ENCODE data around the gene TMEM119. TPM values are rescaled to one million over a fixed set of nuclear protein-coding genes. Genes with fewer than 3 reads are reported as not detected.
"Not testable (repeated sequence)": the region's sequence is repeated elsewhere in the genome, so short reads cannot be mapped to it uniquely, and the experiment has no call there.

The TMEM119 gene
- total RNA-seq, 2 experiments from 2014 or later: not detected

GRCh38 chr12:108582978-108583770, 14.7 kb downstream of the TMEM119 start:
- H3K27ac Mint-ChIP-seq: no peak overlapping the region
- DNase-seq: no peak
- H3K4me3 Mint-ChIP-seq: no peak overlapping the region
- no peaks in the 10 kb centered on the region for H3K9me3 Mint-ChIP-seq
- no peaks in the 10 kb centered on the region for H3K4me1 Mint-ChIP-seq (ENCODE audit: low read depth)
- intact Hi-C loops (cut with micrococcal nuclease): no loop called here
- H3K36me3 Mint-ChIP-seq (ENCODE audit: low read depth): no peaks in the 10 kb centered on the region
- H3K27me3 Mint-ChIP-seq (ENCODE audit: low read depth): no peaks in the 10 kb centered on the region
- CTCF ChIA-PET: interaction anchor here (1.4 kb wide), 1 partner anchor 34 kb away, joined by 3 read pairs; no protein-coding TSS in a partner anchor

- Mint-ChIP-seq H3K4me3 (no peak overlapping the region), H3K27me3 (ENCODE audit: low read depth) (no peaks in the 10 kb centered on the region), H3K4me1 (ENCODE audit: low read depth) (no peaks in the 10 kb centered on the region), H3K36me3 (ENCODE audit: low read depth) (no peaks in the 10 kb centered on the region), H3K9me3 (no peaks in the 10 kb centered on the region), H3K27ac (no peak overlapping the region)
- intact Hi-C loops (cut with micrococcal nuclease): no loop called here
- DNase-seq: no peak
- CTCF ChIA-PET: interaction anchor here (1.4 kb wide), 1 partner anchor 34 kb away, joined by 3 read pairs; no protein-coding TSS in a partner anchor
Measured at GRCh38 chr12:108582509-108582908, 15.4 kb downstream of the TMEM119 start.

- Mint-ChIP-seq H3K36me3 (ENCODE audit: low read depth) (no peaks in the 10 kb centered on the region), H3K4me3 (no peak overlapping the region), H3K27ac (no peak overlapping the region), H3K9me3 (no peaks in the 10 kb centered on the region), H3K4me1 (ENCODE audit: low read depth) (no peaks in the 10 kb centered on the region), H3K27me3 (ENCODE audit: low read depth) (no peaks in the 10 kb centered on the region)
- CTCF ChIA-PET: interaction anchor here (1.4 kb wide), 1 partner anchor 35 kb away, joined by 3 read pairs; no protein-coding TSS in a partner anchor
- intact Hi-C loops (cut with micrococcal nuclease): no loop called here
- DNase-seq: no peak
Measured at GRCh38 chr12:108581311-108582227, 16.3 kb downstream of the TMEM119 start.

GRCh38 chr12:108580531-108580930, 17.4 kb downstream of the TMEM119 start:
- intact Hi-C loops (cut with micrococcal nuclease): no loop called here
- Mint-ChIP-seq H3K4me1 (ENCODE audit: low read depth) (peaks cover 5% of the 10 kb centered on the region), H3K27me3 (ENCODE audit: low read depth) (no peaks in the 10 kb centered on the region), H3K9me3 (no peaks in the 10 kb centered on the region), H3K4me3 (no peak overlapping the region), H3K27ac (no peak overlapping the region), H3K36me3 (ENCODE audit: low read depth) (no peaks in the 10 kb centered on the region)
- CTCF ChIA-PET: no interaction called here
- DNase-seq: no peak

- no peak overlapping the region for H3K27ac Mint-ChIP-seq
- H3K9me3 Mint-ChIP-seq: no peaks in the 10 kb centered on the region
- H3K27me3 Mint-ChIP-seq (ENCODE audit: low read depth): no peaks in the 10 kb centered on the region
- H3K4me1 Mint-ChIP-seq (ENCODE audit: low read depth): peaks cover 19% of the 10 kb centered on the region
- CTCF ChIA-PET: no interaction called here
- H3K4me3 Mint-ChIP-seq: no peak overlapping the region
- intact Hi-C loops (cut with micrococcal nuclease): no loop called here
- H3K36me3 Mint-ChIP-seq (ENCODE audit: low read depth): no peaks in the 10 kb centered on the region
- DNase-seq: no peak
Measured at GRCh38 chr12:108578813-108579212, 19.1 kb downstream of the TMEM119 start.

- Mint-ChIP-seq H3K36me3 (ENCODE audit: low read depth) (no peaks in the 10 kb centered on the region), H3K27ac (no peak overlapping the region), H3K9me3 (no peaks in the 10 kb centered on the region), H3K4me1 (ENCODE audit: low read depth) (peaks cover 24% of the 10 kb centered on the region), H3K27me3 (ENCODE audit: low read depth) (no peaks in the 10 kb centered on the region), H3K4me3 (no peak overlapping the region)
- CTCF ChIA-PET: interaction anchor here (0.7 to 3.4 kb wide), 2 partner anchors 39 to 225 kb away, joined by 3 to 19 read pairs; no protein-coding TSS in a partner anchor
- DNase-seq: no peak
- intact Hi-C loops (cut with micrococcal nuclease): no loop called here
Measured at GRCh38 chr12:108578264-108578663, 19.6 kb downstream of the TMEM119 start.

- Mint-ChIP-seq H3K4me1 (ENCODE audit: low read depth) (peaks cover 32% of the 10 kb centered on the region), H3K27me3 (ENCODE audit: low read depth) (no peaks in the 10 kb centered on the region), H3K9me3 (no peaks in the 10 kb centered on the region), H3K36me3 (ENCODE audit: low read depth) (no peaks in the 10 kb centered on the region), H3K27ac (no peak overlapping the region), H3K4me3 (no peak overlapping the region)
- CTCF ChIA-PET: interaction anchor here (0.7 to 3.4 kb wide), 3 partner anchors 15 to 226 kb away, joined by 3 to 19 read pairs (median 4); partner anchors contain the start of gene ISCU
- intact Hi-C loops (cut with micrococcal nuclease): no loop called here
- no peak for DNase-seq
Measured at GRCh38 chr12:108577458-108577857, 20.4 kb downstream of the TMEM119 start.

- H3K4me3 Mint-ChIP-seq: no peak overlapping the region
- intact Hi-C loops (cut with micrococcal nuclease): no loop called here
Measured at GRCh38 chr12:108576660-108577234, 21.1 kb downstream of the TMEM119 start.

GRCh38 chr12:108575199-108575912, 22.5 kb downstream of the TMEM119 start:
- peak; percentile 4 for DNase-seq
- Mint-ChIP-seq H3K4me1 (ENCODE audit: low read depth) (peaks cover 48% of the 10 kb centered on the region), H3K36me3 (ENCODE audit: low read depth) (peaks cover 3% of the 10 kb centered on the region), H3K4me3 (no peak overlapping the region), H3K27me3 (ENCODE audit: low read depth) (no peaks in the 10 kb centered on the region), H3K9me3 (no peaks in the 10 kb centered on the region), H3K27ac (no peak overlapping the region)
- CTCF ChIA-PET: interaction anchor here (0.8 to 3.4 kb wide), 2 partner anchors 42 to 53 kb away, joined by 3 to 19 read pairs; no protein-coding TSS in a partner anchor
- intact Hi-C loops (cut with micrococcal nuclease): no loop called here

More at GRCh38 chr12:108576660-108577234, 21.1 kb downstream of the TMEM119 start:
- Mint-ChIP-seq H3K27me3 (ENCODE audit: low read depth) (no peaks in the 10 kb centered on the region), H3K9me3 (no peaks in the 10 kb centered on the region), H3K4me1 (ENCODE audit: low read depth) (peaks cover 38% of the 10 kb centered on the region), H3K27ac (no peak overlapping the region), H3K36me3 (ENCODE audit: low read depth) (no peaks in the 10 kb centered on the region)
- no peak for DNase-seq
- CTCF ChIA-PET: interaction anchor here (0.6 to 3.4 kb wide), 4 partner anchors 21 to 44 kb away, joined by 3 to 19 read pairs (median 3); no protein-coding TSS in a partner anchor

GRCh38 chr12:108574276-108574675, 23.6 kb downstream of the TMEM119 start:
- DNase-seq; H3K27me3 Mint-ChIP-seq (ENCODE audit: low read depth); intact Hi-C loops (cut with micrococcal nuclease); H3K9me3 Mint-ChIP-seq; H3K27ac Mint-ChIP-seq; H3K4me3 Mint-ChIP-seq: not testable (repeated sequence)
- Mint-ChIP-seq H3K4me1 (ENCODE audit: low read depth) (peaks cover 59% of the 10 kb centered on the region), H3K36me3 (ENCODE audit: low read depth) (peaks cover 13% of the 10 kb centered on the region)
- CTCF ChIA-PET: interaction anchor here (0.7 to 11.5 kb wide), 2 partner anchors 42 to 418 kb away, joined by 4 to 306 read pairs; no protein-coding TSS in a partner anchor

GRCh38 chr12:108573317-108573716, 24.6 kb downstream of the TMEM119 start:
- no peak overlapping the region for H3K4me3 Mint-ChIP-seq
- CTCF ChIA-PET: interaction anchor here (0.6 to 11.5 kb wide), 11 partner anchors 9 to 815 kb away, joined by 3 to 306 read pairs (median 4); partner anchors contain the start of genes ALKBH2 and ISCU
- H3K4me1 Mint-ChIP-seq (ENCODE audit: low read depth): peaks cover 69% of the 10 kb centered on the region
- no peaks in the 10 kb centered on the region for H3K9me3 Mint-ChIP-seq
- DNase-seq: peak; percentile 64
- no peaks in the 10 kb centered on the region for H3K27me3 Mint-ChIP-seq (ENCODE audit: low read depth)
- H3K27ac Mint-ChIP-seq: no peak overlapping the region
- peaks cover 21% of the 10 kb centered on the region for H3K36me3 Mint-ChIP-seq (ENCODE audit: low read depth)
- intact Hi-C loops (cut with micrococcal nuclease): loop anchor here (1.0 kb wide), 5 partner anchors 45 to 230 kb away; no protein-coding TSS in a partner anchor

Measured in activated naive CD4-positive, alpha-beta T cell treated with anti-CD3 and anti-CD28 coated beads for 36 hours (primary cell).